IMR-90 (cell line): Measurements from ENCODE around the gene TAF4B. TPM values are rescaled to one million over a fixed set of nuclear protein-coding genes. Genes with fewer than 3 reads are reported as not detected.

ENCODE experiments used
- ATAC-seq: fragments of 200-7000 bp; cut with Tn5 transposase; 2 replicates; pipeline ENCODE4 v1.9.1; 2020; ENCODE audit warnings: low read depth, mild to moderate bottlenecking, moderate library complexity
- BruUV-seq: library from RNA; stranded (reverse); fragments of 400-500 nt; replicated peaks from 2 replicates; lab custom pipeline; 2021; lab: Mats Ljungman, UMichigan
- CTCF ChIA-PET: fragments of 300-600 bp; formaldehyde crosslinking; extraction: SDS; loops from one replicate; lab custom pipeline; 2021; ENCODE audit warnings: antibody characterized with exemption; lab: Yijun Ruan, JAX
- POLR2A ChIA-PET: fragments of 300-600 bp; sonication (Branson Sonifier 250); formaldehyde crosslinking; loops from one replicate; lab custom pipeline; 2022; ENCODE audit warnings: antibody characterized with exemption; ENCODE audit not compliant: unreplicated experiment; lab: Charles Lee
- DNase-seq: peaks from one replicate; pipeline ENCODE4 v3.0.0; 2013
- H2AFZ ChIP-seq: replicated peaks from 2 replicates; pipeline ENCODE3; 2013; ENCODE audit warnings: low read length, mild to moderate bottlenecking; ENCODE audit not compliant: poor library complexity
- H2AK5ac ChIP-seq: 2 replicates; pipeline ENCODE4 v1.6.1; 2013; ENCODE audit warnings: low read depth, low read length, inconsistent platforms
- H2AK9ac ChIP-seq: replicated peaks from 2 replicates; pipeline ENCODE3; 2013; ENCODE audit warnings: mild to moderate bottlenecking, low read depth, low read length, moderate library complexity; ENCODE audit not compliant: poor library complexity
- H2BK120ac ChIP-seq: 2 replicates; pipeline ENCODE4 v1.6.1; 2013; ENCODE audit warnings: low read depth, low read length, inconsistent platforms
- H2BK15ac ChIP-seq: 3 replicates; pipeline ENCODE4 v1.6.1; 2013; ENCODE audit warnings: low read depth, low read length, inconsistent platforms
- H2BK20ac ChIP-seq: 2 replicates; pipeline ENCODE4 v1.6.1; 2013; ENCODE audit warnings: low read depth, mild to moderate bottlenecking, inconsistent platforms, low read length, moderate library complexity
- H2BK5ac ChIP-seq: 2 replicates; pipeline ENCODE4 v1.6.1; 2013; ENCODE audit warnings: mild to moderate bottlenecking, low read depth, low read length, inconsistent platforms; ENCODE audit not compliant: poor library complexity, severe bottlenecking
- H3K14ac ChIP-seq: replicated peaks from 2 replicates; pipeline ENCODE4 v1.6.1; 2013; ENCODE audit warnings: low read depth, low read length, inconsistent platforms
- H3K18ac ChIP-seq: 2 replicates; pipeline ENCODE4 v1.6.1; 2013; ENCODE audit warnings: low read depth, low read length, control low read depth
- H3K23ac ChIP-seq: 2 replicates; pipeline ENCODE4 v1.6.1; 2013; ENCODE audit warnings: low read depth, low read length, inconsistent platforms
- H3K27ac ChIP-seq: 2 replicates; pipeline ENCODE4 v1.5.1; 2013; ENCODE audit warnings: mild to moderate bottlenecking, control low read depth, low read length; ENCODE audit not compliant: insufficient read depth
- H3K27me3 ChIP-seq: 2 replicates; pipeline ENCODE4 v1.6.1; 2013; ENCODE audit warnings: low read length; ENCODE audit not compliant: control insufficient read depth, insufficient read depth
- H3K36me3 ChIP-seq: 2 replicates; pipeline ENCODE4 v1.6.1; 2013; ENCODE audit warnings: low read length, mixed read lengths; ENCODE audit not compliant: control insufficient read depth, insufficient read depth
- H3K4ac ChIP-seq: 2 replicates; pipeline ENCODE4 v1.6.1; 2013; ENCODE audit warnings: low read depth, low read length, inconsistent platforms
- H3K4me1 ChIP-seq: 2 replicates; pipeline ENCODE4 v1.6.1; 2013; ENCODE audit warnings: low read length, mixed read lengths; ENCODE audit not compliant: control insufficient read depth, insufficient read depth
- H3K4me2 ChIP-seq: 2 replicates; pipeline ENCODE4 v1.6.1; 2013; ENCODE audit warnings: low read depth, mild to moderate bottlenecking, control low read depth, low read length, moderate library complexity
- H3K4me3 ChIP-seq: 2 replicates; pipeline ENCODE4 v1.5.1; 2013; ENCODE audit warnings: low read depth, mild to moderate bottlenecking, control low read depth, low read length, moderate library complexity; ENCODE audit not compliant: insufficient read depth
- H3K56ac ChIP-seq: 2 replicates; pipeline ENCODE4 v1.6.1; 2013; ENCODE audit warnings: low read length, inconsistent platforms; ENCODE audit not compliant: insufficient read depth; ENCODE audit errors: extremely low read depth
- H3K79me1 ChIP-seq, 2 experiments: 2 replicates each; pipeline ENCODE4 v1.6.1; 2013; ENCODE audit warnings: low read length in 2 of 2, inconsistent platforms in 1 of 2, low read depth in 1 of 2
- H3K9ac ChIP-seq: 2 replicates; pipeline ENCODE4 v1.6.1; 2013; ENCODE audit warnings: low read depth, low read length, control low read depth
- H3K9me1 ChIP-seq: 2 replicates; pipeline ENCODE4 v1.6.1; 2013; ENCODE audit warnings: low read length, inconsistent platforms; ENCODE audit not compliant: insufficient read depth
- H3K9me3 ChIP-seq: 2 replicates; pipeline ENCODE4 v1.6.1; 2013; ENCODE audit warnings: low read length; ENCODE audit not compliant: control insufficient read depth, insufficient read depth
- H4K20me1 ChIP-seq: 2 replicates; pipeline ENCODE4 v1.6.1; 2013; ENCODE audit warnings: low read length, inconsistent platforms; ENCODE audit not compliant: insufficient read depth
- H4K5ac ChIP-seq: 2 replicates; pipeline ENCODE4 v1.6.1; 2013; ENCODE audit warnings: mild to moderate bottlenecking, low read depth, low read length, control low read depth
- H4K8ac ChIP-seq, 2 experiments: 2 replicates each; pipeline ENCODE4 v1.6.1; 2013; ENCODE audit warnings: low read depth in 2 of 2, low read length in 2 of 2, control low read depth in 1 of 2, inconsistent platforms in 1 of 2
- H4K91ac ChIP-seq: 2 replicates; pipeline ENCODE4 v1.6.1; 2013; ENCODE audit warnings: low read depth, low read length, inconsistent platforms; ENCODE audit not compliant: insufficient read depth
- BHLHE40 ChIP-seq: fragments of 150-350 bp; IDR thresholded peaks from 2 replicates; pipeline ENCODE4 v1.6.1; 2016; ENCODE audit warnings: mild to moderate bottlenecking, low read depth, low read length
- CEBPB ChIP-seq: IDR thresholded peaks from 2 replicates; pipeline ENCODE4 v1.6.1; 2012; ENCODE audit warnings: low read depth, low read length, improper control_type of control experiment
- CHD1 ChIP-seq: IDR thresholded peaks from 2 replicates; pipeline ENCODE4 v1.6.1; 2012; ENCODE audit warnings: low read depth, low read length, improper control_type of control experiment
- MAFK ChIP-seq: IDR thresholded peaks from 2 replicates; pipeline ENCODE4 v1.6.1; 2012; ENCODE audit warnings: low read depth, low read length, improper control_type of control experiment
- MAZ ChIP-seq: IDR thresholded peaks from 2 replicates; pipeline ENCODE4 v1.6.1; 2012; ENCODE audit warnings: low read depth, mild to moderate bottlenecking, low read length, improper control_type of control experiment, moderate library complexity, borderline replicate concordance
- NFE2L2 ChIP-seq: fragments of 150-350 bp; IDR thresholded peaks from 2 replicates; pipeline ENCODE4 v1.6.1; 2016; ENCODE audit warnings: low read depth, mild to moderate bottlenecking, low read length
- POLR2A ChIP-seq: IDR thresholded peaks from 2 replicates; pipeline ENCODE4 v1.6.1; 2012; ENCODE audit warnings: mild to moderate bottlenecking, low read depth, low read length
- RAD21 ChIP-seq: IDR thresholded peaks from 2 replicates; pipeline ENCODE4 v1.6.1; 2012; ENCODE audit warnings: low read length, improper control_type of control experiment
- SMC3 ChIP-seq: fragments of 150-350 bp; IDR thresholded peaks from 2 replicates; pipeline ENCODE4 v1.6.1; 2016; ENCODE audit warnings: low read depth, mild to moderate bottlenecking, antibody characterized with exemption, low read length, moderate library complexity
- WGBS, 2 experiments: methylation state at CpG; one replicate each; pipeline versions ENCODE4 v1.1.5 to v1.1.7; 2013; ENCODE audit warnings: missing lambda C conversion rate in 2 of 2; ENCODE audit not compliant: insufficient read length in 1 of 2; ENCODE audit errors: extremely low coverage in 2 of 2; 5-methylcytosine and 5-hydroxymethylcytosine counted together
- dilution Hi-C: fragments of 300-500 bp; cut with HindIII; formaldehyde crosslinking; loops from one replicate; pipeline ENCODE4 v1.14.3; 2018; ENCODE audit warnings: low sequenced_read_pairs; ENCODE audit not compliant: unreplicated experiment
- in situ Hi-C: fragments of 300-500 bp; cut with MboI; formaldehyde crosslinking; loops from 3 replicates; pipeline ENCODE4 v1.14.3; 2019; ENCODE audit warnings: low sequenced_read_pairs, inconsistent platforms, mixed read lengths
- intact Hi-C: fragments of 100-400 bp; cut with micrococcal nuclease; formaldehyde crosslinking; loops from 2 replicates; pipeline ENCODE4 v1.10.0; 2022
- polyA plus RNA-seq, 3 experiments: library from polyadenylated mRNA; depleted of rRNA; stranded (reverse); fragments of >200 nt; gene quantifications; 2 replicates each; pipeline ENCODE4 v1.2.3, GENCODE V29; 2012; ENCODE audit warnings: low replicate concordance in 1 of 3
- total RNA-seq: library from RNA; depleted of rRNA; stranded (reverse); fragments of >200 nt; gene quantifications from 2 replicates; pipeline ENCODE4 v1.2.3, GENCODE V29; 2012
- TF ChIP-seq, protein P1 (sequence below): fragments of 150-350 bp; IDR thresholded peaks from 2 replicates; pipeline ENCODE4 v1.6.1; 2016; ENCODE audit warnings: low read depth, mild to moderate bottlenecking, low read length, moderate library complexity, borderline replicate concordance
- TF ChIP-seq, protein P2 (sequence below): fragments of 150-350 bp; IDR thresholded peaks from 2 replicates; pipeline ENCODE4 v1.6.1; 2017; ENCODE audit warnings: mild to moderate bottlenecking, antibody characterized with exemption, low read length, low read depth

TAF4B gene
- total and polyA plus RNA-seq, 2 of the 4 experiments (the other 2 are of a cell fraction), result 0.38 to 1.1 TPM

- no peak overlapping the region for H3K14ac ChIP-seq
- no peak overlapping the region for H3K4me2 ChIP-seq
- no peak for ATAC-seq
- H2AK9ac ChIP-seq, result no peak overlapping the region
- ChIA-PET CTCF (no interaction called here), POLR2A (no interaction called here)
- no peaks in the 10 kb centered on the region for H3K27me3 ChIP-seq
- TF ChIP-seq CEBPB, result no peak
- no peak for TF ChIP-seq CHD1
- TF ChIP-seq, protein P1, sequence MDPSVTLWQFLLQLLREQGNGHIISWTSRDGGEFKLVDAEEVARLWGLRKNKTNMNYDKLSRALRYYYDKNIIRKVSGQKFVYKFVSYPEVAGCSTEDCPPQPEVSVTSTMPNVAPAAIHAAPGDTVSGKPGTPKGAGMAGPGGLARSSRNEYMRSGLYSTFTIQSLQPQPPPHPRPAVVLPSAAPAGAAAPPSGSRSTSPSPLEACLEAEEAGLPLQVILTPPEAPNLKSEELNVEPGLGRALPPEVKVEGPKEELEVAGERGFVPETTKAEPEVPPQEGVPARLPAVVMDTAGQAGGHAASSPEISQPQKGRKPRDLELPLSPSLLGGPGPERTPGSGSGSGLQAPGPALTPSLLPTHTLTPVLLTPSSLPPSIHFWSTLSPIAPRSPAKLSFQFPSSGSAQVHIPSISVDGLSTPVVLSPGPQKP, result no peak
- no peak for TF ChIP-seq BHLHE40
- TF ChIP-seq MAFK, result no peak
- no peak for TF ChIP-seq POLR2A
- TF ChIP-seq NFE2L2, result no peak
- TF ChIP-seq, protein P2, sequence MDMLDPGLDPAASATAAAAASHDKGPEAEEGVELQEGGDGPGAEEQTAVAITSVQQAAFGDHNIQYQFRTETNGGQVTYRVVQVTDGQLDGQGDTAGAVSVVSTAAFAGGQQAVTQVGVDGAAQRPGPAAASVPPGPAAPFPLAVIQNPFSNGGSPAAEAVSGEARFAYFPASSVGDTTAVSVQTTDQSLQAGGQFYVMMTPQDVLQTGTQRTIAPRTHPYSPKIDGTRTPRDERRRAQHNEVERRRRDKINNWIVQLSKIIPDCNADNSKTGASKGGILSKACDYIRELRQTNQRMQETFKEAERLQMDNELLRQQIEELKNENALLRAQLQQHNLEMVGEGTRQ, result no peak
- no peak for TF ChIP-seq RAD21
- no peak for TF ChIP-seq MAZ
- TF ChIP-seq SMC3, result no peak
- H3K9me1 ChIP-seq, result no peaks in the 10 kb centered on the region
- dilution Hi-C loops, result no loop called here
- no peak overlapping the region for H4K8ac ChIP-seq
- H3K4me1 ChIP-seq, result no peaks in the 10 kb centered on the region
- no peak overlapping the region for H3K4me3 ChIP-seq
- no peak overlapping the region for H3K9ac ChIP-seq
- no peak for DNase-seq
- H3K56ac ChIP-seq, result no peak overlapping the region
- H3K36me3 ChIP-seq, result no peaks in the 10 kb centered on the region
- H3K79me1 ChIP-seq, result no peaks in the 10 kb centered on the region
- H3K23ac ChIP-seq, result no peak overlapping the region
- no peak overlapping the region for H3K4ac ChIP-seq
- no peak overlapping the region for H2AFZ ChIP-seq
- no peaks in the 10 kb centered on the region for H3K9me3 ChIP-seq
- H3K27ac ChIP-seq, result no peak overlapping the region
- no peak overlapping the region for H4K5ac ChIP-seq
- H4K20me1 ChIP-seq, result no peaks in the 10 kb centered on the region
- no peak overlapping the region for H4K91ac ChIP-seq
- H2AK5ac ChIP-seq, result no peak overlapping the region
- in situ Hi-C loops, result no loop called here
- H2BK20ac ChIP-seq, result no peak overlapping the region
- no peak overlapping the region for H3K18ac ChIP-seq
- no peak overlapping the region for H2BK5ac ChIP-seq
- H2BK120ac ChIP-seq, result no peak overlapping the region
- BruUV-seq, result no TSS peak
- 100% methylated on average over 1 of the region's 4 CpGs; no CpG with 5 or more reads in 1 of the 2 experiments for WGBS, 2 experiments
- H2BK15ac ChIP-seq, result no peak overlapping the region
- intact Hi-C loops, result no loop called here
Measured at GRCh38 chr18:26287644-26288043, 61.4 kb downstream of the TAF4B start.
